CD4-positive, alpha-beta T cell (primary cell): Measurements from ENCODE around the gene KRTAP5-9. TPM values are rescaled to one million over a fixed set of nuclear protein-coding genes. Genes with fewer than 3 reads are reported as not detected.
"Not testable (repeated sequence)": the region's sequence is repeated elsewhere in the genome, so short reads cannot be mapped to it uniquely, and the experiment has no call there.

Experiments
- ATAC-seq: fragments of 200-7000 bp; cut with Tn5 transposase; one replicate; pipeline ENCODE4 v1.10.0; 2022; ENCODE audit warnings: mild to moderate bottlenecking; ENCODE audit not compliant: poor library complexity
- CTCF ChIA-PET: fragments of 350-600 bp; sonication (Branson Sonifier 250); formaldehyde crosslinking; loops from one replicate; lab custom pipeline; 2021; ENCODE audit warnings: antibody characterized with exemption, inconsistent platforms; lab: Charles Lee
- POLR2A ChIA-PET: fragments of 350-600 bp; sonication (Branson Sonifier 250); formaldehyde crosslinking; loops from one replicate; lab custom pipeline; 2021; ENCODE audit warnings: antibody characterized with exemption, inconsistent platforms; lab: Charles Lee
- DNase-seq, 14 experiments: peaks; one replicate each; pipeline ENCODE4 v3.0.0-alpha.2; 2013 to 2020; ENCODE audit warnings: mixed read lengths in 2 of 14
- H3K27ac ChIP-seq, 2 donors: one replicate each; pipeline versions ENCODE4 v1.5.1 to v1.7.0; 2013; ENCODE audit warnings: low read length in 2 of 2, low read depth in 1 of 2, mild to moderate bottlenecking in 1 of 2
- H3K27me3 ChIP-seq, 2 experiments: 1 replicate in 1 of 2; 2 replicates in 1 of 2; pipeline versions ENCODE4 v1.6.1 to v1.7.0; 2013; ENCODE audit warnings: low read length in 2 of 2, control low read depth in 1 of 2, mild to moderate bottlenecking in 1 of 2, moderate library complexity in 1 of 2; ENCODE audit not compliant: insufficient read depth in 2 of 2, control insufficient read depth in 1 of 2
- H3K36me3 ChIP-seq: one replicate; pipeline ENCODE4 v1.6.1; 2013; ENCODE audit warnings: low read length, control low read depth; ENCODE audit not compliant: insufficient read depth
- H3K4me1 ChIP-seq: one replicate; pipeline ENCODE4 v1.6.1; 2013; ENCODE audit warnings: low read length, control low read depth; ENCODE audit not compliant: insufficient read depth
- H3K4me3 ChIP-seq: one replicate; pipeline ENCODE4 v1.5.1; 2013; ENCODE audit warnings: mild to moderate bottlenecking, low read length, moderate library complexity
- H3K9me3 ChIP-seq, 2 experiments: 1 replicate in 1 of 2; 2 replicates in 1 of 2; pipeline versions ENCODE4 v1.6.1 to v1.7.0; 2013; ENCODE audit warnings: low read length in 2 of 2, mild to moderate bottlenecking in 2 of 2, control low read depth in 1 of 2, moderate library complexity in 1 of 2; ENCODE audit not compliant: control insufficient read depth in 1 of 2, insufficient read depth in 1 of 2
- H3K27ac Mint-ChIP-seq: one replicate; pipeline ENCODE4 v1.8.0; 2020; ENCODE audit warnings: mixed read lengths
- H3K27me3 Mint-ChIP-seq: one replicate; pipeline ENCODE4 v1.8.0; 2021; ENCODE audit warnings: mixed read lengths
- H3K36me3 Mint-ChIP-seq: one replicate; pipeline ENCODE4 v1.8.0; 2021; ENCODE audit warnings: low read depth, mixed read lengths
- H3K4me1 Mint-ChIP-seq: one replicate; pipeline ENCODE4 v1.8.0; 2021; ENCODE audit warnings: low read depth, mixed read lengths
- H3K4me3 Mint-ChIP-seq: one replicate; pipeline ENCODE4 v1.8.0; 2020; ENCODE audit warnings: mild to moderate bottlenecking, mixed read lengths
- H3K9me3 Mint-ChIP-seq: one replicate; pipeline ENCODE4 v1.8.0; 2020; ENCODE audit warnings: mixed read lengths
- intact Hi-C, 2 experiments: fragments of 100-400 bp; cut with DNase I in 1 of 2; cut with micrococcal nuclease in 1 of 2; formaldehyde crosslinking; loops; one replicate each; pipeline versions ENCODE4 v1.15.1 to v1.9.0; 2023 to 2025; cut with DNase I, micrococcal nuclease
- total RNA-seq, 174 experiments: library from RNA in 2 of 174; stranded (reverse) in 2 of 174; gene quantifications; one replicate each; pipeline ENCODE4 v1.2.3 and lab custom pipeline; 2021 to 2026
- TF ChIP-seq, protein P1 (sequence below): fragments of 200-600 bp; IDR thresholded peaks from one replicate; pipeline ENCODE4 v1.8.0; 2022; ENCODE audit warnings: antibody characterized with exemption, mild to moderate bottlenecking

Gene KRTAP5-9
- total RNA-seq, 2 experiments from 2014 or later: 0.28 TPM; not detected in 1

DNA sequence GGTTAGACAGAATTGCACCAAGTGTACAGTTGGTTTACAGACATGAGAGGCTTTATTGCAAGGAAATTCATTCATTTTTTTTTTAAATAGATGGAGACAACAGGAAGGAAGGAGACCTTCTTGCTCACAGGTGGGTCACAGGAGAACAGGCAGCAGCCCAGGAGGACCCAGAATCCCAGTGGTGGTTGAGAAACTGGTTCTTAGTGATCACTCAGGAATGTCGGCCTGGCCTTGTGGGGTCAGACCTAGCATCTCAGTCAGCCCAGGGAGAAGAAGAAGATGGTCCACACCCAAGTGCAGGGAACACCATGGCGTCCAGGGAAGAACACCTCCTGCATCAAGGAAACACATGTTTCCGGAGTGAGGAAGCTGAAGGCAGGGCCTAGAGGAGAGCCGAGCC lies 33.6 kb downstream of the KRTAP5-9 start:
- POLR2A ChIA-PET: no interaction called here
- CTCF ChIA-PET: no interaction called here
- no peak overlapping the region for H3K27ac Mint-ChIP-seq

DNA sequence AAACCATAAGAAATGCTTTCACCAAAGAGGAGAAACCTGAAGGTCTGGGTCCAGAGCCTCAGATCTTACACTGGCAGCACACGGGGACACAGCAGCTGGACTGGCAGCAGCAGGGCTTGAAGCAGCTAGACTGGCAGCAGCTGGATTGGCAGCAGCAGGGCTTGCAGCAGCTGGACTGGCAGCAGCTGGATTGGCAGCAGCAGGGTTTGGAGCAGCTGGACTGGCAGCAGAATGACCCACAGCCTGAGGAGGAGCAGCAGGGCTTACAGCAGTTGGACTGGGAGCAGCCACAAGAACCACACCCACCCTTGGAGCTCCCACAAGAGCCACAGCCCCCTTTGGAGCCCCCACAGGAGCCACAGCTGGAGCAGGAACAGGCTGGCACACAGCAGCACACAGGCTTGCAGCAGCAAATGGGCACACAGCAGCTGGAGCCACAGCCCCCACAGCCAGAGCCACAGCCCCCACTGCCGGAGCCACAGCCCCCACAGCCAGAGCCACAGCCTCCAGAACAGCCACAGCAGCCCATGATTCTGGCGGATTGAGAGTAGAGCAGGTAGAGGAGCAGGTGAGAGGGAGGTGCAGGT lies 34.2 kb downstream of the KRTAP5-9 start, which contains the start of gene KRTAP5-11:
TSS of gene KRTAP5-11 (minus strand) at position 567 of the 587 bp plus-strand sequence. CDS start at position 529, 38 bp downstream.
- H3K4me3 ChIP-seq: no peak within 1 kb of the TSS
- ChIA-PET CTCF (no interaction called here), POLR2A (no interaction called here)
- Mint-ChIP-seq H3K27ac (no peak within 1 kb of the TSS), H3K36me3 (no peaks in the 10 kb centered on the region), H3K4me3 (no peak within 1 kb of the TSS), H3K27me3 (peaks cover 34% of the 10 kb centered on the region), H3K4me1 (no peaks in the 10 kb centered on the region), H3K9me3 (no peaks in the 10 kb centered on the region)
- TF ChIP-seq, protein P1, sequence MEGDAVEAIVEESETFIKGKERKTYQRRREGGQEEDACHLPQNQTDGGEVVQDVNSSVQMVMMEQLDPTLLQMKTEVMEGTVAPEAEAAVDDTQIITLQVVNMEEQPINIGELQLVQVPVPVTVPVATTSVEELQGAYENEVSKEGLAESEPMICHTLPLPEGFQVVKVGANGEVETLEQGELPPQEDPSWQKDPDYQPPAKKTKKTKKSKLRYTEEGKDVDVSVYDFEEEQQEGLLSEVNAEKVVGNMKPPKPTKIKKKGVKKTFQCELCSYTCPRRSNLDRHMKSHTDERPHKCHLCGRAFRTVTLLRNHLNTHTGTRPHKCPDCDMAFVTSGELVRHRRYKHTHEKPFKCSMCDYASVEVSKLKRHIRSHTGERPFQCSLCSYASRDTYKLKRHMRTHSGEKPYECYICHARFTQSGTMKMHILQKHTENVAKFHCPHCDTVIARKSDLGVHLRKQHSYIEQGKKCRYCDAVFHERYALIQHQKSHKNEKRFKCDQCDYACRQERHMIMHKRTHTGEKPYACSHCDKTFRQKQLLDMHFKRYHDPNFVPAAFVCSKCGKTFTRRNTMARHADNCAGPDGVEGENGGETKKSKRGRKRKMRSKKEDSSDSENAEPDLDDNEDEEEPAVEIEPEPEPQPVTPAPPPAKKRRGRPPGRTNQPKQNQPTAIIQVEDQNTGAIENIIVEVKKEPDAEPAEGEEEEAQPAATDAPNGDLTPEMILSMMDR: no peak
- H3K27me3 ChIP-seq: peaks cover 0 to 4% of the 10 kb centered on the region in 2 experiments
- no peaks in the 10 kb centered on the region for H3K36me3 ChIP-seq
- H3K9me3 ChIP-seq: no peaks in the 10 kb centered on the region
- H3K27ac ChIP-seq: no peak within 1 kb of the TSS
- ATAC-seq (no peak), DNase-seq (no peak)
- no peaks in the 10 kb centered on the region for H3K4me1 ChIP-seq
- intact Hi-C loops: no loop called here

More for the DNA sequence above, 33.6 kb downstream of the KRTAP5-9 start:
- Mint-ChIP-seq H3K36me3 (no peaks in the 10 kb centered on the region), H3K4me3 (no peak overlapping the region), H3K27me3 (peaks cover 34% of the 10 kb centered on the region), H3K4me1 (no peaks in the 10 kb centered on the region), H3K9me3 (no peaks in the 10 kb centered on the region)
- no peaks in the 10 kb centered on the region for H3K4me1 ChIP-seq
- ATAC-seq (no peak), DNase-seq (no peak)
- H3K9me3 ChIP-seq: no peaks in the 10 kb centered on the region
- H3K4me3 ChIP-seq: no peak overlapping the region
- H3K27me3 ChIP-seq: peaks cover 0 to 4% of the 10 kb centered on the region in 2 experiments
- TF ChIP-seq, protein P1: no peak
- intact Hi-C loops: no loop called here
- no peak overlapping the region for H3K27ac ChIP-seq
- H3K36me3 ChIP-seq: no peaks in the 10 kb centered on the region

DNA sequence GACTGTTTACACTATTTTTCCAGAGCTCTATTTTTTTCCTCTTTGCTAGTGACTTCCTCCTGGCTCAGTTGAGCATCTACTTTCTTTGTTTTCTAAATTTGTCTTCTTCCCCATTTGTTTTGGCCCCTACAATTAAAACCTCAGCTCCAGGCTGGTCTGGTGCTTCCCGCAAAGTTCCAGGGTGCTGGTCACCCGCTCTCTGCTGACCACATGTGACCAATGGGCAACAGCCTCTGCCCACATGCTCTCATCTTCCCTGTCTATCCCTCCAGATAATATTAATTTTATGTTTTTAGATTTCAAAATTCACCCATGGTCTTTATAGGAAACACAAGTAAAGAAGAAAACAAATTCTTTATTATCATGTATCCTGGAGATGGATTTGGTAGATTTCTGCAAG lies 34.7 kb downstream of the KRTAP5-9 start:
- H3K27me3 Mint-ChIP-seq: peaks cover 34% of the 10 kb centered on the region
- H3K4me1 Mint-ChIP-seq, H3K9me3 Mint-ChIP-seq, H3K36me3 Mint-ChIP-seq, H3K27ac Mint-ChIP-seq, H3K4me3 Mint-ChIP-seq, CTCF ChIA-PET, intact Hi-C loops, DNase-seq, H3K27ac ChIP-seq, H3K9me3 ChIP-seq, H3K36me3 ChIP-seq, H3K4me1 ChIP-seq, H3K4me3 ChIP-seq, ATAC-seq, H3K27me3 ChIP-seq, POLR2A ChIA-PET: not testable (repeated sequence)

DNA sequence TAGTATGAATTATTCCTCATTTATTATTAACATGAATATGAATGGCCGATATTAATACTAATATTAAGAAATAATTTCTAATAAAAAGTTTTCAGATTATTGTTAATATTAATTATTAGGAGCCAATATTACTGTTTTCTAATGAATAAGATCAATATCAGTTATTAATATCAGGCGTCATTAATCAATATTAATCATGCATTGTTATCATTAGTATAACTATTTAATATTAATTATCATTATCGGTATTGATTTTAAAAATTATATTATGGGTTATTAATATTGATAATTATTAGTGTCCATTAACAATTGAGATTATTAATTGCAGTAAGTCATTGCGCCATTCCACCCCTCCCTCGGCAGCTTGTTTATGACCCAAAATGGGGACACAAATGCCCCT lies 37.5 kb downstream of the KRTAP5-9 start:
- H3K9me3 ChIP-seq, H3K36me3 Mint-ChIP-seq, POLR2A ChIA-PET, intact Hi-C loops, H3K36me3 ChIP-seq, H3K9me3 Mint-ChIP-seq, H3K4me3 Mint-ChIP-seq, DNase-seq, H3K4me1 Mint-ChIP-seq, H3K4me1 ChIP-seq, H3K27ac Mint-ChIP-seq, H3K27me3 ChIP-seq, H3K27ac ChIP-seq, H3K4me3 ChIP-seq, ATAC-seq, CTCF ChIA-PET: not testable (repeated sequence)
- H3K27me3 Mint-ChIP-seq: peaks cover 29% of the 10 kb centered on the region

DNA sequence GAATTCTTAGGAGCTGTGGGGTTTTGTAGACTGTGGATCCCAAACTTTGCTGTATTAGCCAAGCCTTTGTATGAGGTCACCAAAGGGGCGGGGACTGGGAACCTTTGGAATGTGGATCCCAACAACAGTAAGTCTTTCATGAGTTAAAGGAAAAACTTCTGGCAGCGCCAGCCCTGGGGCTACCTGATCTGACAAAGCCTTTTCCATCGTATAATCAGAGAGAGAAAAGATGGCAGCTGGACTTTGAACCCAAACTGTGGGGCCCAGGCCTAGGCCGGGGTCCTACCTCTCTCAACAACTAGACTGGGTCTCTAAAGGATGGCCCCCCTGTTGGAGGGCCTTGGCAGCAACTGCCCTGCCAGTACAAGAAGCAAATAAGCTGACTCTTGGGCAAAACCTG lies 40.1 kb downstream of the KRTAP5-9 start:
- ATAC-seq, H3K9me3 ChIP-seq, DNase-seq, H3K4me3 Mint-ChIP-seq, H3K4me1 Mint-ChIP-seq, H3K27ac ChIP-seq, POLR2A ChIA-PET, H3K27me3 ChIP-seq, H3K9me3 Mint-ChIP-seq, H3K36me3 Mint-ChIP-seq, H3K36me3 ChIP-seq, CTCF ChIA-PET, H3K4me1 ChIP-seq, intact Hi-C loops, H3K4me3 ChIP-seq, H3K27ac Mint-ChIP-seq: not testable (repeated sequence)
- H3K27me3 Mint-ChIP-seq: peaks cover 12% of the 10 kb centered on the region
